Measurements from ENCODE around the gene CKS1B. TPM values are rescaled to one million over a fixed set of nuclear protein-coding genes. Genes with fewer than 3 reads are reported as not detected.
A peak's percentile ranks its signal among the peaks of the same experiment; 100 is the strongest.

The CKS1B gene
- total and polyA plus RNA-seq, 9 of the 15 experiments (the other 6 are each of a cell fraction or from before 2014, with no cell fraction given) = 215 to 1,103 (median 460) TPM

DNA sequence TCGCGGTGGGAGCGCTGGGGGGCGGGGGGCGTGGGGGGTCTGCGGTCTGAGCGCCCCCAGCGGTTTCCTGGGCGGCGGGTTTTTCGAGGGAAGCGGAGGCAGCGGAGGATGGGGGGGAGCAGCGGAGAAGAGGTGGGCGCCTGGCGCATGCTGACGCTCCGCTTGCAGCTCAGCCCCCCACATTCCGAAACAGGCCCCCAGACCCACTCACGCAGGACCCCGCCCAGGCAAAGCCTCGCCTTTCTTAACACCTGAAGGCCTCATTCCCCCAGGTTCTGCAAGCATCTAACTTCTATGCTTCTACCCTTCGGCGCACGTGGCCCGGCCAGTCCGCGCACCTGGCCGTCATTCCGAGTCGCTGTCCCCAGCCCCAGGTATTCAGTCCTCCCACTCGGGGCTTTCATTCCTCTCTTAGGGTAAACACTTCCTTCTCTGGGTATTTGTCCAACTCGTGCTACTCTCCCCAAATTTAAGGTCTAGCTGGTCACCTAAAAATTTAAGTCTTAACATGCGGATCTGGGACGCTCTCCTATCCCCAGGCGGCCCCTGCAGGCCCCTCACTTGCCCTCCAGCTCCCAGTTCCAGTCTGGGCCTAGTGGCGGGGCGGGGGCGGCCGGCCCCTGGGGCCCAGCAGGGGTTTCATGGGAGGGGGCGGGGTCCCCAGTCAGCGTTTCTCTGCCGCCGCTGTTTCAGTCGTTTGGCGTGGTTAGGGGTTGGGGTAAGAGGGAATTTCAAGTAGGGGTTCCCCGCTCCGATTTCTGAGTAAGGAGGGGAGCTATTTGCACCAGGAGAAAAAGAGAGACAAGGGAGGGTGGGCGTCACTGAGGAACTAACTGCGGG is 25.3 kb downstream of the CKS1B start (continued):
- TF ChIP-seq, protein P1, sequence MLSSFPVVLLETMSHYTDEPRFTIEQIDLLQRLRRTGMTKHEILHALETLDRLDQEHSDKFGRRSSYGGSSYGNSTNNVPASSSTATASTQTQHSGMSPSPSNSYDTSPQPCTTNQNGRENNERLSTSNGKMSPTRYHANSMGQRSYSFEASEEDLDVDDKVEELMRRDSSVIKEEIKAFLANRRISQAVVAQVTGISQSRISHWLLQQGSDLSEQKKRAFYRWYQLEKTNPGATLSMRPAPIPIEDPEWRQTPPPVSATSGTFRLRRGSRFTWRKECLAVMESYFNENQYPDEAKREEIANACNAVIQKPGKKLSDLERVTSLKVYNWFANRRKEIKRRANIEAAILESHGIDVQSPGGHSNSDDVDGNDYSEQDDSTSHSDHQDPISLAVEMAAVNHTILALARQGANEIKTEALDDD (IDR thresholded peaks at IDR 0.05) = no peak
- no peak for TF ChIP-seq ZNF124 (CRISPR knock-in tag; IDR thresholded peaks at IDR 0.05)
- no peak for TF ChIP-seq BCL6 (CRISPR knock-in tag; IDR thresholded peaks at IDR 0.05)
- TF ChIP-seq TSC22D4 (tag; IDR thresholded peaks at IDR 0.05) = no peak
- TF ChIP-seq KAT2B (IDR thresholded peaks at IDR 0.05; ENCODE audit: low read depth, low read length) = no peak
- TF ChIP-seq, protein P2, sequence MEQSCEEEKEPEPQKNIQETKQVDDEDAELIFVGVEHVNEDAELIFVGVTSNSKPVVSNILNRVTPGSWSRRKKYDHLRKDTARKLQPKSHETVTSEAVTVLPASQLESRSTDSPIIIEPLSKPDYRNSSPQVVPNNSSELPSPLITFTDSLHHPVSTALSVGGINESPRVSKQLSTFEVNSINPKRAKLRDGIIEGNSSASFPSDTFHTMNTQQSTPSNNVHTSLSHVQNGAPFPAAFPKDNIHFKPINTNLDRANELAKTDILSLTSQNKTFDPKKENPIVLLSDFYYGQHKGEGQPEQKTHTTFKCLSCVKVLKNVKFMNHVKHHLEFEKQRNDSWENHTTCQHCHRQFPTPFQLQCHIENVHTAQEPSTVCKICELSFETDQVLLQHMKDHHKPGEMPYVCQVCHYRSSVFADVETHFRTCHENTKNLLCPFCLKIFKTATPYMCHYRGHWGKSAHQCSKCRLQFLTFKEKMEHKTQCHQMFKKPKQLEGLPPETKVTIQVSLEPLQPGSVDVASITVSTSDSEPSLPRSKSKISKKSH (CRISPR knock-in tag; IDR thresholded peaks at IDR 0.05) = no peak
- no peak for TF ChIP-seq ZZZ3 (IDR thresholded peaks at IDR 0.05)
- TF ChIP-seq SAFB2 (IDR thresholded peaks at IDR 0.05; ENCODE audit: borderline replicate concordance, low read depth, low read length, severe bottlenecking) = no peak
- no peak for TF ChIP-seq SNIP1 (IDR thresholded peaks at IDR 0.05; ENCODE audit: low read depth)
- TF ChIP-seq KLF10 (CRISPR knock-in tag; IDR thresholded peaks at IDR 0.05) = no peak
- TF ChIP-seq SLC30A9 (CRISPR knock-in tag; IDR thresholded peaks at IDR 0.05) = no peak
- TF ChIP-seq ZNF12 (CRISPR knock-in tag; IDR thresholded peaks at IDR 0.05) = no peak
- TF ChIP-seq ATF2 (CRISPR knock-in tag; IDR thresholded peaks at IDR 0.05) = no peak
- no peak for TF ChIP-seq POU5F1 (IDR thresholded peaks at IDR 0.05; ENCODE audit: borderline replicate concordance, low read depth, low read length, partially characterized antibody)
- no peak for TF ChIP-seq MTA2 (IDR thresholded peaks at IDR 0.05; ENCODE audit: low read depth)
- TF ChIP-seq DACH1 (IDR thresholded peaks at IDR 0.05; ENCODE audit: partially characterized antibody) = no peak
- TF ChIP-seq CTCF (IDR thresholded peaks at IDR 0.05 in 2 of 3, conservative IDR thresholded peaks at IDR 0.05 in 1 of 3; ENCODE audit: insufficient read depth in 2 of 3, low read depth in 1 of 3, low read length in 3 of 3) = peak in 1 of 3 experiments; percentile 18; a peak in 1 of 6 replicates
- TF ChIP-seq ZNF23 (CRISPR knock-in tag; IDR thresholded peaks at IDR 0.05) = no peak
- TF ChIP-seq PHB (CRISPR knock-in tag; IDR thresholded peaks at IDR 0.05) = no peak
- peak; percentile 74 for TF ChIP-seq PCBP1 (IDR thresholded peaks at IDR 0.05; ENCODE audit: low read depth, low read length, poor library complexity, severe bottlenecking)
- TF ChIP-seq GATAD2B (IDR thresholded peaks at IDR 0.05; ENCODE audit: borderline replicate concordance) = no peak
- no peak for TF ChIP-seq ZNF444 (CRISPR knock-in tag; IDR thresholded peaks at IDR 0.05)
- no peak for TF ChIP-seq PRMT5 (CRISPR knock-in tag; IDR thresholded peaks at IDR 0.05)
